ENCODE results near the gene TGIF1.

The TGIF1 gene

DNA sequence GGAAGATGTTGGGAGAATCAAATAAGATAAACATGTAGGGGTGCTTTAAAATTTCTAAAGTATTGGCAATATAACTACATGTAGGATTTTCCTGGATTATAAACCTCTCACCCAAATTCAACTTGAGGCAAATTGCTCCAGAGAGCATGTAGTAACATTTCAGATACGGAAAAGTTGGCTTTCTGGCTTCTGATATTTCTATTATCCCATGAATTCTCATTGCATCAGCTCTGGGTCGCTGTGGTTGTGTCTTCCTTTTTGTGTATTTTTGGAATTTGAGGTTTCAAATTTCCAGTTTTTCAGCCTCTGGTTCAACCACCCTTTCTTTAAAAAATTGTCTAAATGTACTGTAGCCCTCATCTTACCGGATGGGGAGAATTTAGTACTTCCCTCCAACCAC is 32.3 kb downstream of the TGIF1 start:
- DNase-seq (ENCODE audit: low read depth in 2 of 2) = no peak

DNA sequence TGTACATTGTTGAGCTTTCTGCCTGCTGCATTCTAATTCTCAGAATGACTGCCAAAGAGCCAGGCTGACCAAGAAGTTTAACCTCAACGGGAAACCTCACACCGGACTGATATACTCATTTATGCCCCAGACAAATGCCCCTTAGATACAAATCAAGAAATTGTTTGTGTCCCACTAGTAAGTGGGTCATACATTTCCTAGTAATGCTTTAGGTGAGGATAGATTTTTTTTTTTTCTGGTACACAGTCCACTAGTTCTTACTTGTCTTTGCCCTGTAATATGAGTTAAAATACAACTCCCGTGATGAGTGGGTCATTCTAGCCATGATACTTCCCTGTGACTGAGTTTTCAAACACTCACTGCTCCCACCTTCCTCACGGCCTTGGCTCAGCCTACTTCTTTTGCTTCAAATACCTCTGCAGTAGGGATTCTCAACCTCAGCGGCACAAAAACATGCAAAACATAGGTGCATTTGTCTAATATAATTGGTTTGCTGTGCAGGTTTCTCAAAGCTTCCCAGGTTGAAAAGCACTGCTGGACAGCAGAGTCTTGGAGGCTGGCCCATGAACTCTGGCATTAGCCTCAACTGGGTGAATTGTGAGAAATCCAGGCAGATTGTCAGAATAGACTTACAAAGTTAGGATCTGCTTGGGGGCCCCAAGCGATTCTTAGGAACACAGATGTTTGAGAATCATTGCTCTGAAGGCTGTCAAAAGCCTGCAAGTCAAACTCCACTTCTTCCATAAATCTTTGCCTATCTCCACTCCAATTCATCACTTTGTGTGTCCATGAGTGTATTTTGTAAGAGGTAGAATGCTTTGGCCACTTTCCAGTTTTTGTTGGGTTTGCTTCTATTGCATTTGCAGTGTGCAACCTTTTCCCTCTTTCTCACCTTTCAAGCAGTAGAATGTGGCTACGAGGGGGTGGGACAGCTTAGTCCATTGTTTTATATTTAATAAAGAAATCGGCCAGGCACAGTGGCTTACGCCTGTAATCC is 35.5 kb downstream of the TGIF1 start:
- DNase-seq (ENCODE audit: low read depth in 2 of 2) = no peak

DNA sequence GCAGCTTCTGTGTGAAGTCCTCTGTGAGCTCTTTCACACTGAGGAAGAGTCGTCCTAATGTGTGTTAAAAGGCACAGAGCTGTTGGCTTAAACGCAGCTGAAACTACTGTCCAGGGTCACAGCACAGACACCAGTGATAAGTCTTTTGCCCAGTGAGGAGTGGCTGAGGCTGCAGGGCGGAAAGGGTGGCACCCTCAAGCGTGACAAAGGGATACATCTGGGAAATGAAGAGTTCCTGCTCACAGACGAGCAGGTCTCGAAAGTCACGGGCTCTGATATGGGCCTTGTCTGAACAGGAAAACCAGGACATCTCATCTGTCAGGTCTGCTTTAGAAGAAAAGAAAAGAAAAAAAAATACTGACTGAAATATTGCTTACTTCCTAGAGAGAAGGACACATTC is 36.5 kb downstream of the TGIF1 start:
- no peak for DNase-seq (ENCODE audit: low read depth in 2 of 2)

DNA sequence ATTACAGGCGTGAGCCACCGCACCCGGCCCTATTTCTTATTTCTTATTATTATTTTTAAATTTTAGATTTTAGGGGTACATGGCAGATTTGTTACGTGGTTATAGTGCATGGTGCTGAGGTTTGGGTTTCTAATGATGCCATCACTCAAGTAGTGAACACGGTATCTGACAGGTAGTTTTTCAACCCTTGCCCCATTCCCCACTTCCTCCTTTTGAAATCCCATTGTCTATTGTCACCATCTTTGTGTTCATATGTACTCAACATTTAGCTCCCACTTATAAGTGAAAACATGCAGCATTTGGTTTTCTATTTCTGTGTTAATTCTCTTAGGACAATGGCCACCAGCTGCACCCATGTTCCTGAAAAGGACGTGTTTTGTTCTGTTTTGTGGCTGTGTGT is 39.5 kb downstream of the TGIF1 start:
- no peak for DNase-seq (ENCODE audit: low read depth in 2 of 2)

DNA sequence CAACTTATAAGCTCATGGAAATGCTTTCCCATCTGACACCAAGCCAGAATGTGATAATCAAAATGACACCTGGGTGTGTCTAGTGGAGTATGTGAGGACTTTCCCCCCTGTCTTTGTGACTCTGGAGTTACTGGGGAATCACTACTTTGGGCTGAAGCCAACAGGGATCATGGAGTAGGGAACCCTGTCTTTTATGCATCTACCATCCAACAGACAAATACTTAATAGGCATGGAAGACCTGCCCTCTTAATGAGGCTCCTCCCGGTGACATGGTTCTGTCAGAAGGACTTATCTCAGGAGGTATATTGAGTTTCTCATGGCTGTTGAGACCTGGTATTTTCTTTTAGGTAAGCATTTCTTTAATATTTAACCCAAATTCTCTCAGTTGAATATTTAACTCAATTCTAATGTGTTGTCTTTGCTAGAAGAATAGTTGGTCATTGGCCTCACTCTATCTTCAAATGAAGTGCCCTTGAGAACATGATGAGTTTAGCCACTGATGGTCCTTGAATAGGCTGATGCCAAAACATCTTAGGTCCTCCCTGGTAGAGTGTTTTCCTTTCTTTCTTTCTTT is 42.1 kb downstream of the TGIF1 start:
- DNase-seq (ENCODE audit: low read depth in 2 of 2) = no peak

DNA sequence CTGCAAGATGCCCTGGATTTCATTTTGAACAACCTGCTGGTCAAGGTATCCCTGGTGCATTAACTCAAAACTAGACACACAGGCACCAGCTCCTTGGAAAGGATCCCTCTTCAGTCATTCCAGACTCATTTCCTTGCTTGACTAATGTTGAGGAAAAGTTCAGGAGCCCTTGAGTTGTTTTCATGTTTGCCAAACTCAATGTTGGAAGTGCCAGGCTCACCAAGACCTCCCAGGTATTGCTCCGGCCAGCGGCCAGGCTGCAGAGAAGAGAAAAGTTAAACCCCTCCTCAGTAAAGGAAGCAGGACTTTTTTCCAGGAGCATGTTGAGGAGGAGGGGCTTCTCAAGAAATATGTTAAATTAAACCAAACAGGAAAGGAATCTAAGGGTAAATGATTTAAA is 42.7 kb downstream of the TGIF1 start:
- DNase-seq (ENCODE audit: low read depth in 2 of 2) = no peak

DNA sequence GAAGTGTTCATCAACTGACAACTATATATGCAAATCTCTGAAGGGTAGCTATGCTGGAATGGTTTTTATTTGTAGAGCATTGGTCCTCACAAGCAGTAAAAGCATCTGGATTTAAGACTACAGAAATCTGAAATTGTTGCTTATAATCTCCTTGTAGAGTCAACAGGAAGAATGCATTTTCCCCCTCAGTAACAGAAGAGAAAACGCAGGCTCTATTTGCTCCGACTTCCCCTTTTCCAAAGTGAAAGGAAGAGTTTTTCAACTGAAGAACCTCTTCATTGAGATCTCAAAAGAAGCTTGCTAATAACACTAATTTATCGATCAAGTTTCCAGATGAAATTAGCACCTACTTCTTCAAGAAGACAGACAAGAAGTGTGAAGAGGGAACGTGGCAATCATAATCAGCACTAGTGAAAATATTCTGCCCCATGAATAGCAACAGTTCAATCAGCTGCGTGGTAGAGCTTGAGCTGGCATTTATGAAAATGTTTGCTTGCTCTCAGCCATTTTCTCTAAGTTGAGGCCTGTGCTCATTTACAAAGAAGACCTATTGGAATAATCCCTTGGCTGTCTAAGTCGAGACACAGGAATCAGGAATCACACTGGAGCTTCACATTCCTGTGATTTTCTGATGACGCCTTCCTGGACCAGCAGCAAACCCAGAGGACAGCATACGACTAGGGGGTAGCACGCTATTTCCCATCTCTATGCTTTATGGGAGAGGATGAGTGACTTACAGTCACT is 43.7 kb downstream of the TGIF1 start:
- no peak for DNase-seq (ENCODE audit: low read depth in 2 of 2)

DNA sequence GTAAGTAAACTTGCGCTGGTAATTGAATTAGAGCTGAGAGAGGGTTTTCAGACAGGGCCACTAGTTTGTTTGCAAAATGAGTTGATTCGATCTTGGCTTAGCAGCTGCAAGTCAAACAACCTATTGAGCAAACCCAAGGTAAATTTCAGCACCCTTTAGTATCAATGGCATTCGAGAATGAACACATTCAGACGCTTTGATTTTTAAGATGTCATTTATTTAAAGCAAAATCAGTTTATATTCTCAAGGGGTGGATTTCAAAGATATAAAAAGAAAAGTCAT is 44.2 kb downstream of the TGIF1 start:
- DNase-seq (ENCODE audit: low read depth in 2 of 2) = no peak

DNA sequence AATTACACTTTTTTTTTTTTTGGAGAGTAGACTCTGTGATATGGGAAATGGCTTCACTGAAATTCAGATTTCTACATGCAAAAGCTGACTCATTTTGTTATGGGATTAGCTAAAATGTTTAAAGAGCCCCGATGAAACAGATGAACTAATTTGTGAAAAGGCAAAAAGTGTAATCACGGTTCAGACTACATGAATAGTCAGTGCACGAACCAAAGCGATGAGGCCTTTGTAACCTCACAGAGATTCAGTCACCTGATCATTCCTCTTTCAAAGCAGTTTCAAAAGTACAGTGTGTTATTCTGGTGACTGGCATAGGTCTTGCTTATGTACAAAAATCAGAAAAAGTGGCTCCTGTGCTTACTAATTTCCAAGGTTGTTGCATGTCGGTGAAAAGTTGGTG is 44.6 kb downstream of the TGIF1 start:
- DNase-seq (ENCODE audit: low read depth in 2 of 2) = no peak

DNA sequence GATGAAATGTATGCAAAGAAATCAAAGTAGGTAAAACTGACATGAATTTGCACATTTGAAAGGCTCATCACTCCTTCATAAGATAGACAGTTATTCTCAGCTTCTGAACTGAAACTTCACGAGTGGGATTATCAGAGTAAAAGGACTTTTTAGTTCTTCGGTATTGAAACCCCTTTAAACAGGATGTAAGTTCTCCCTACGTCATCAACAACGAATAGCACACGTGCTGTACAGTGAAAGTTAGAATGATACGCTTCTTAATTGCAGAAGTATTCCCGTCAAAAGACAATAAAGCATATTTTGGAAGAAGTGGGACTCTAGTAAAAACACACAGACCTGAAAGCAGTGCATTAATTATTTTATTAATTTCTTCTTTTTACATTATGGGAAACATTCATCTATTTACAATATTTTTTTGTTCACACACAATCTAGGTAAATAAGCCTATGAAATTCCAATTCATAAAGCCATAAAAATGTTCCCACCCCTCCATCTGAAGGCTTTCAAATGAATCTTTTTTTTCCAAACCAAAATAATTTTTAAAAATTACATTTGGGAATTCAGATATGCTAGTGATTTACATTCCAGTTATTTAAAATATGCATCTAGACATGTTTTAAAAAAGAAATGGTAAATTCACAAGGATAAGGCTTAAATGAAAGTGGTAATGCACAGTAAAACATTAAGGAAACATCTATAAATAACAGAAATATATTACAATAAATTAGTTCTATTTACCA is 45.9 kb downstream of the TGIF1 start:
- no peak for DNase-seq (ENCODE audit: low read depth in 2 of 2)

DNA sequence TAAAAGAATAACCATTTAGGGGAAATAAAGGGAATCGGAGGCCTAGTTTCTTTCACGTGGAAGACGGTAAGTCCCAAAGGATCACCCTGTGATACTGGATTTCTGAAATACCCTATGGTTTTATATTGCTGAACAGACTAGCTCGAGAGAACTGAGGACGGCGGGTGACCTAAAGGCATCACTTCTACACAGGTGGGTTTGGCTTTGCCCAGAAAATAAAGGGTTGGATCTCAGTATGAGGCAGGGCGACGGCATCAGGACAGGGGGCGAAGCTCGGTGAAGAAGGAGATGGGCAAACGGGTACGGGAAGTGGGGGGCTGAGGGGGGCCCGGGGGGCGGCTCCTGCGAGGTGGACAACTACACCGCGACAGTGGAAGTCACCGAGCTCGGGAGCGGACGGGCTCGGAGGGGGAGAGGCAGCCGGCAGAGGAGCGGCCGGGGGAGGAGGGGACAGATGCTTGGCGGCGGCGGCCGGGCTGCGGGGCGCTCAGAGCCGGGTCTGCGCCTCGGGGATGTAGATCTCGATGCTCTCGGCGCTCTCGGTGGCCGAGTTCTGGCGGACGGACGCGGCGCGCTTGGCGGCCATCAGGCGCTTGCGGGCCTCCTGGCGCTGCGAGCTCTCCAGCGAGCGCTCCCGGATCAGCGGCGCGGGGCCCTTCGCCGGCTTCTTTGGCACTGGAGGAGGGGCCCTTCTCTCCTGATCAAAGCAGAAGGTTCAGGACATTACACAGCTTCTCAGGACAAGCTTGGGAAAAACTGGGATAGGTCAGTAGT is 48.9 kb downstream of the TGIF1 start:
- no peak for DNase-seq (ENCODE audit: low read depth in 2 of 2)

DNA sequence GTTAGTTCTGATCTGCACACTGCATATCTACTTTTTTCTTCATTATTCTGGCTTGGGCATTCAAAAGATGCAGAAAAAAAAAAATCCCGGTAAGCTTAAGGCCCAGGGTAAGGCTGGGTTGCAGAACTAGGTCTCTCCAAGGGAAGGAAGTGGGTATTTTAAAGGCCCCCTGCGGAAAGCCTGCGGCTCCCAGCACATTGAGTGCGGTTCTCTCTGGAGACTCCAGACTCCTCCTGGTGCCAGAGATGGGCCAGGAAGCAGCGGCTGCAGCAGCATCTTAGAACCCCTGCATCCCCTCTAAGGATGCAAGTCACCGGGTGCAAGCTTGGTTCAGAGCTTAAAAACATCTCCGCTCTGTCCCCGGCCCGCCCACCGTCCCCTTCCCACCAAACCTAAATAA is 49.5 kb downstream of the TGIF1 start:
- no peak for DNase-seq (ENCODE audit: low read depth in 2 of 2)

DNA sequence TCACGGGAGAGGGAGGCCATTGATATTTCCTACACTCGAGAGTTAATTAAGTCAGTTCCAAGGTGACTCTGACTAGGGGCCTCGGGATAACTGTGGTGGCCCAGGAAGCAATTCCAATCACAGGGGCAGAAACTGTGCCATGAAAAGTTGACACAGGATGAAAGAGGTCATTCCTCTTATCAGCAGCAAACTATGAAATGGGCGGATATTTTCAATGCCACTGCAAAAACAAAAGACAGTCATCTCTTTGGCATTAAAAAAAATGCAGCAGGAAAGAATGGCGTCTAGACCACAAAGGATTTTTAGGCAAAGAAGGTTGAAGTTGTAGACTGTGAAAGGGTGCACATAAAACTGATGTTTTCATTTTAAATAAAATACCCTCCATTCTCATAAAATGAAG is 50.0 kb downstream of the TGIF1 start:
- DNase-seq (ENCODE audit: low read depth in 2 of 2) = no peak

DNA sequence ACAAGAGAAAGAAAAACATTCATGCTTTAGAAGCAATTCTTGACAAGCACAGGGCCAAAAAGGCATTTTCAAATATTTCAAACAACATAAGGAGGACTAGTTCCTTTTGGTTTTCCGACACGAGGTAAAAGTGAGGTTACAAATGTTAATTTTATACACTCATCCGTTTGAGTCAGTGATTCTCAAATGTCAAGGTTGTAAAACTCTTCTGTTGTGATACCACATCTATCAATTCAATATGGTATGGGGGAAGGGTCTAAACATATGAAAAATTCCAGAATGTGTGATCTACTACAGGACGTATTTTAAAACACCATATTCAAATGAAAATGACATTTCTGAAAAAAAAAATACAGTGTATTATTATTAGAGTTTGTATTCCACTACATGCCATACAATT is 52.7 kb downstream of the TGIF1 start:
- no peak for DNase-seq (ENCODE audit: low read depth in 2 of 2)

DNA sequence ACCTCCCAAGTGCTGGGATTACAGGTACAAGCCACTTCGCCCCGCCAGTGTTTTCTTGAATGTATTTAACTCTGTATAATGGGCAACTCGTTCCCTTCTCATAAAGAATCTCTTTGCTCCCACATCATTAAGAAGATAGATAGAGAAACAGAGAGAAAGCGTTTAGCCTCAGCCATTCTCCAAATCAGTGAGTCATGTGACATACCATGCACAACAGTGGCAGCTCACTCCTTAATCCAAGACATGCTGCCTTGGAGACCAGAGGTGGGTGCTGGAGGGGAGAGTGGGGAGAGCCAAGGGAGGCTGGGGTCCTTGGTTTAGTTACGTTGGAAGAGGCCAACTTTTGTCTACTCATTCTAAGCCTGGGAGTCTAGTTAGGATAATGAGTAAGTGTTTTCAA is 54.7 kb downstream of the TGIF1 start:
- no peak for DNase-seq (ENCODE audit: low read depth in 2 of 2)

DNA sequence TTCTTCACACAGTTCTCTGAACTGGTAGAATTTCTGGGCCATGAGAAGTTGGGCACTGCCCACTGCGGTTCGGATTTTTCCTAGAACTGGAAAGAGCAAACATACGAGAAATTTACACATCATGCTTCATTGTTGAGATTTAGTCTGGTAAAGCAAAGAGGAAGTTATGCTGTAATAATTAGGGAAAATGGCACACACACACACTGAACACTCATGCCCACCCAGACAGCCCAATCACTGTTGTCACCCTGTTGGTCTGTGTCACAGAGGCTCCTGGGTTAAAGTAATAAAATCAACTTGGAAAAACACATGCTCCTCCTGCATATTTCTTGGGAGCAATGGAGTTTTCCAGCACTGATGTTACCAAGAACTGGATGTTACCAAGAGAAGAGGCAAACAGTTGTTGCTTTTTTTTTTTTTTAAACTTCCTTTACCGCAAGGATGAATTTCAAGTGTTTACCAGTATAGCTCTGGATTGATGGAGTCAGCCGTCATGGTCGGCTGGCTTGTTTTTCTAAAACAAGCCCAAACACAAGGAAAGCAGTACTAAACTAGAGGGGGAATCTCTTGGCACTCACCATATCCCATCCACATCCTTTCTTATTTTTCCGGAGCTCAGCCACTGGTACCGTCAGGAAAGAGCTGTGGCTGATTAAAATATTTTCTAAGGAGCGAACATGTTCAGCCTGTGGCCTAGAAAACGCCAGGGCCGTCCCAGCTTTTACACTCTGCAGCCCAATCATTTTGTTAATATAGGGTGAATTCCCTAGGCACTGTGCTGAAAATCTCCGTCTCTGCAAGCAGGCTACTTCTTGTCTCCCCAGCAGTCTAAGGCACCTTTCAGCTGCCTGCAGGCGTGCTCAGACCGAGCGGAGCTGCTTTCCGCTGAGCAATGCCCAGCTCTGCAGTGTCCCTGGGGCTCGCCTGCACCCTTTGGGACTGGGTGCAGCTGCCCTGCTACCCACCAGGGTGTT is 58.9 kb downstream of the TGIF1 start:
- DNase-seq (ENCODE audit: low read depth in 2 of 2) = no peak

Measured in stimulated activated CD8-positive, alpha-beta memory T cell treated with anti-CD3 and anti-CD28 coated beads, Interleukin-2, amount 100 ng/mL, for 1 hour (primary cell).